G401 (cell line): Measurements from ENCODE around the gene RIOX2. TPM values are rescaled to one million over a fixed set of nuclear protein-coding genes. Genes with fewer than 3 reads are reported as not detected.
A peak's percentile ranks its signal among the peaks of the same experiment; 100 is the strongest.
"Not testable (repeated sequence)": the region's sequence is repeated elsewhere in the genome, so short reads cannot be mapped to it uniquely, and the experiment has no call there.

Experiments used
- DNase-seq: peaks from one replicate; pipeline ENCODE4 v3.0.0-alpha.2; 2015; ENCODE audit warnings: low spot score
- in situ Hi-C: cut with HindIII; loops from 2 replicates; pipeline ENCODE4 v1.10.0; 2016; ENCODE audit warnings: low sequenced_read_pairs, mixed read lengths
- total RNA-seq: library from RNA; depleted of rRNA; stranded (reverse); fragments of >200 nt; shearing (Covaris generic); gene quantifications from 2 replicates; pipeline ENCODE4 v1.2.3, GENCODE V29; 2014; rRNA removed

The RIOX2 gene
- total RNA-seq = 28.3 and 32.3 TPM in 2 replicates

- DNase-seq = peak; percentile 71
- in situ Hi-C loops = no loop called here
Measured at GRCh38 chr3:97971679-97972567, at the start of gene RIOX2. Gene RIOX2, minus strand, starts transcription at chr3:97972431. Its CDS starts 4,838 bp downstream, at chr3:97967593.

- DNase-seq = no peak
- in situ Hi-C loops = loop anchor here (25.0 kb wide), 1 partner anchor 233 kb away; no protein-coding TSS in a partner anchor
Measured at GRCh38 chr3:98020412-98020811, 48.2 kb upstream of the RIOX2 start.

GRCh38 chr3:98018301-98018700 lies 46.1 kb upstream of the RIOX2 start:
- in situ Hi-C loops = loop anchor here (25.0 kb wide), 1 partner anchor 231 kb away; no protein-coding TSS in a partner anchor
- no peak for DNase-seq

- in situ Hi-C loops = loop anchor here (25.0 kb wide), 1 partner anchor 227 kb away; no protein-coding TSS in a partner anchor
- no peak for DNase-seq
Measured at GRCh38 chr3:98014268-98014585, 42.0 kb upstream of the RIOX2 start.

- in situ Hi-C loops = loop anchor here (25.0 kb wide), 1 partner anchor 226 kb away; no protein-coding TSS in a partner anchor
- DNase-seq = no peak
Measured at GRCh38 chr3:98013411-98014267, 41.4 kb upstream of the RIOX2 start.

- DNase-seq = no peak
- in situ Hi-C loops = loop anchor here (25.0 kb wide), 1 partner anchor 226 kb away; no protein-coding TSS in a partner anchor
Measured at GRCh38 chr3:98012979-98013378, 40.7 kb upstream of the RIOX2 start.

- not testable (repeated sequence) for DNase-seq
- in situ Hi-C loops = loop anchor here (25.0 kb wide), 1 partner anchor 224 kb away; no protein-coding TSS in a partner anchor
Measured at GRCh38 chr3:98010883-98011449, 38.7 kb upstream of the RIOX2 start.

GRCh38 chr3:98010194-98010882 lies 38.1 kb upstream of the RIOX2 start:
- DNase-seq = no peak
- in situ Hi-C loops = loop anchor here (25.0 kb wide), 1 partner anchor 223 kb away; no protein-coding TSS in a partner anchor

- in situ Hi-C loops = loop anchor here (25.0 kb wide), 1 partner anchor 222 kb away; no protein-coding TSS in a partner anchor
- no peak for DNase-seq
Measured at GRCh38 chr3:98008855-98009254, 36.6 kb upstream of the RIOX2 start.

GRCh38 chr3:98005438-98005837 lies 33.2 kb upstream of the RIOX2 start:
- in situ Hi-C loops = loop anchor here (25.0 kb wide), 1 partner anchor 218 kb away; no protein-coding TSS in a partner anchor
- no peak for DNase-seq

- in situ Hi-C loops = loop anchor here (25.0 kb wide), 1 partner anchor 217 kb away; no protein-coding TSS in a partner anchor
- DNase-seq = no peak
Measured at GRCh38 chr3:98004721-98005120, 32.5 kb upstream of the RIOX2 start.

GRCh38 chr3:98003306-98003969 lies 31.2 kb upstream of the RIOX2 start:
- in situ Hi-C loops = loop anchor here (25.0 kb wide), 1 partner anchor 216 kb away; no protein-coding TSS in a partner anchor
- no peak for DNase-seq

GRCh38 chr3:98002717-98003116 lies 30.5 kb upstream of the RIOX2 start:
- in situ Hi-C loops = loop anchor here (25.0 kb wide), 1 partner anchor 215 kb away; no protein-coding TSS in a partner anchor
- no peak for DNase-seq

- in situ Hi-C loops = loop anchor here (25.0 kb wide), 1 partner anchor 213 kb away; no protein-coding TSS in a partner anchor
- DNase-seq = no peak
Measured at GRCh38 chr3:97999994-98000393, 27.8 kb upstream of the RIOX2 start.

- in situ Hi-C loops = no loop called here
- no peak for DNase-seq
Measured at GRCh38 chr3:97999103-97999502, 26.9 kb upstream of the RIOX2 start.

GRCh38 chr3:97996988-97997387 lies 24.8 kb upstream of the RIOX2 start:
- in situ Hi-C loops = no loop called here
- DNase-seq = no peak

GRCh38 chr3:97994328-97994945 lies 22.2 kb upstream of the RIOX2 start:
- no peak for DNase-seq
- in situ Hi-C loops = no loop called here
